ENCODE measurements around the gene KIF26A.

DNA sequence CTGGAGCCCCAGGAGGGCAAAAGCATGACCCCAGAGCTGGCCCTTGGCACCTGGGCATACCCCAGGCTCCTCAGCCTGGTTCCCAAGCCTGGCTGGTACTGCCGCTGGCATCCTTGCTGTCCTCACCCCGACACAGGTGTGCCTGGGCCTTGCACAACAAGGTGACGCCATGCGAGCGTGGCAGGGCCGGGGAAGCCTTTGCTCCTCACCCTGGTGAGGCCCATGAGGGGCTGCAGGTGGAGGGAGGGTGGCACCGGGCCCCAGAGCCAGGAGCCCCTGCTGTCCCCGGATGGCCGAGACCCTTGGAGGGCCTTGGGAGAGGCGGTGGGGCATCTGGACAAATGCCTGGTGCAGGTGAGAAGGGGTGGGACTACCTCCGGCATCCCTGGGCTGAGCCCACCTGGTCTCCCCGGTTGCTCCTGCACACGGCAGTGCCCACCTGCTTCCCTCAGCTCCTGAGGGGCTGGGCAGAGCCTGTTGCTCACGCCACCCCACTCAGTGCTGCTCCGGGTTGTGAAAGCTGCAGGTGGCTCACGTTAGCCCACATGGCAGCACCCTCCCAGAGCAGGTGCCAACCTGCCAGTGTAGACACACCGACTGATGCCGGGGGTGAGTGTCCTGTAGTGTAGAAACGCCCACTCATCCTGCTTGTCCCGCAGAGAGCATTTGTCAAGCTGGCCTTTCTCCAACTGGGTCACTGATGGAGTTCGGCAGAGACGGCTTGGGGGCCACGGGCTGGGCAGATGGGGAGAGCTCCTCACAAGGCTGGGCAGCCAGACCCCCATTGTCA lies 24.6 kb upstream of the KIF26A start:
- TF ChIP-seq, protein P1, sequence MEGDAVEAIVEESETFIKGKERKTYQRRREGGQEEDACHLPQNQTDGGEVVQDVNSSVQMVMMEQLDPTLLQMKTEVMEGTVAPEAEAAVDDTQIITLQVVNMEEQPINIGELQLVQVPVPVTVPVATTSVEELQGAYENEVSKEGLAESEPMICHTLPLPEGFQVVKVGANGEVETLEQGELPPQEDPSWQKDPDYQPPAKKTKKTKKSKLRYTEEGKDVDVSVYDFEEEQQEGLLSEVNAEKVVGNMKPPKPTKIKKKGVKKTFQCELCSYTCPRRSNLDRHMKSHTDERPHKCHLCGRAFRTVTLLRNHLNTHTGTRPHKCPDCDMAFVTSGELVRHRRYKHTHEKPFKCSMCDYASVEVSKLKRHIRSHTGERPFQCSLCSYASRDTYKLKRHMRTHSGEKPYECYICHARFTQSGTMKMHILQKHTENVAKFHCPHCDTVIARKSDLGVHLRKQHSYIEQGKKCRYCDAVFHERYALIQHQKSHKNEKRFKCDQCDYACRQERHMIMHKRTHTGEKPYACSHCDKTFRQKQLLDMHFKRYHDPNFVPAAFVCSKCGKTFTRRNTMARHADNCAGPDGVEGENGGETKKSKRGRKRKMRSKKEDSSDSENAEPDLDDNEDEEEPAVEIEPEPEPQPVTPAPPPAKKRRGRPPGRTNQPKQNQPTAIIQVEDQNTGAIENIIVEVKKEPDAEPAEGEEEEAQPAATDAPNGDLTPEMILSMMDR (IDR thresholded peaks at IDR 0.05; ENCODE audit: insufficient read depth, low read length, poor library complexity, severe bottlenecking), result no peak
- no peak for TF ChIP-seq EZH2phosphoT487 (conservative IDR thresholded peaks at IDR 0.05; ENCODE audit: low read length)
